Activated CD8-positive, alpha-beta memory T cell treated with anti-CD3 and anti-CD28 coated beads for 48 hours (primary cell): ENCODE results near the gene MYCBPAP.

Experiments
- DNase-seq, 3 experiments: peaks; one replicate each; pipeline ENCODE4 v3.0.0-alpha.2; 2020; ENCODE audit warnings: low read depth in 2 of 3, low spot score in 2 of 3

The MYCBPAP gene

DNA sequence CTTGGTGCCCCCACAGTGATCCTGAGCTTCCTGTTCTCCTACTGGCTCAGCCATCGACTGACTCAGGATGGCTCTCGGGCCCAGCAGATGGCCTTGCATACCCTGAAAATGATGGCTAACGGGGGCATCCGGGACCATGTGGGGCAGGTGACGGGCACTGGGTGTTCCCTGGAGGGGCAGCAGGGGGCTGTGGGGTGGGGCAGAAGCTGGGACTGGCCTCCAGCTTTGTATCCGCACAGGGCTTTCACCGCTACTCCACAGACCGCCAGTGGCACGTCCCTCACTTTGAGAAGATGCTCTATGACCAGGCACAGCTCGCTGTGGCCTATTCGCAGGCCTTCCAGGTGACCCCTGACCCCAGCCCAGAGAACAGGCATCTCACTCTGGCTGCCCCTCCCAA lies 41.7 kb downstream of the MYCBPAP start:
- no peak for DNase-seq

DNA sequence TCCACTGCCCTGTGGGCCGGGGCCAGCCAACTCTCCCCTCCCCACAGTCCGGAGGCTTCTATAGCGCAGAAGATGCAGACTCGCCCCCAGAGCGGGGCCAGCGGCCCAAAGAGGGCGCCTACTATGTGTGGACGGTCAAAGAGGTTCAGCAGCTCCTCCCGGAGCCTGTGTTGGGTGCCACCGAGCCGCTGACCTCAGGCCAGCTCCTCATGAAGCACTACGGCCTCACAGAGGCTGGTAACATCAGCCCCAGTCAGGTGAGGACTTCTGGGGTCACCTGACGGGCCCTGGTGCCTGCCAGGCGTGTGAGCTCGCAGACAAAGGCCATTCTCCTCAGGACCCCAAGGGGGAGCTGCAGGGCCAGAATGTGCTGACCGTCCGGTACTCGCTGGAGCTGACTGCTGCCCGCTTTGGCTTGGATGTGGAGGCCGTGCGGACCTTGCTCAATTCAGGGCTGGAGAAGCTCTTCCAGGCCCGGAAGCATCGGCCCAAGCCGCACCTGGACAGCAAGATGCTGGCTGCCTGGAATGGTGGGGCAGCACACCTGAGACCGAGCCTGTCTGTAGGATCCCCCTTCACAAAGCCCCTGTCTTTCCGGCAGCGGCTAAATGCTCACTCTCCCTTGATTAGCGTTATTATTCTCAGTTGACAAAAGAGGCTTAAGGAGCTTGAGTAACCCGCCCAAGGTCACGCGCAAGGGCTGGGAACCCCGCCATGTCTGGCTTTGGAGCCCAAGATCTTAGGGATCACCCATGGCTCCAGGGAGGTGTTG lies 42.6 kb downstream of the MYCBPAP start:
- DNase-seq = no peak

DNA sequence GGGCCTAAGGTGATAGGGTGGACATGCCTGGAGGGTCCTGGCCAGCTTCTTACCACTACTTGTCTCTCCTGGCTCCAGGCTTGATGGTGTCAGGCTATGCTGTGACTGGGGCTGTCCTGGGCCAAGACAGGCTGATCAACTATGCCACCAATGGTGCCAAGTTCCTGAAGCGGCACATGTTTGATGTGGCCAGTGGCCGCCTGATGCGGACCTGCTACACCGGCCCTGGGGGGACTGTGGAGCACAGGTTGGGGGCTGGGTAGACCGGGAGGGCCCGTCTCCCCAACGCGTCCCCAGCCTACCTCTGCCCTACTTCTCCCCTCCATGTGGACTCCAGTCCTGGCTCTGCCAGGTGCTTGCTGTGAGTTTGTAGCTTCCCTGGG lies 43.2 kb downstream of the MYCBPAP start:
- DNase-seq = no peak

DNA sequence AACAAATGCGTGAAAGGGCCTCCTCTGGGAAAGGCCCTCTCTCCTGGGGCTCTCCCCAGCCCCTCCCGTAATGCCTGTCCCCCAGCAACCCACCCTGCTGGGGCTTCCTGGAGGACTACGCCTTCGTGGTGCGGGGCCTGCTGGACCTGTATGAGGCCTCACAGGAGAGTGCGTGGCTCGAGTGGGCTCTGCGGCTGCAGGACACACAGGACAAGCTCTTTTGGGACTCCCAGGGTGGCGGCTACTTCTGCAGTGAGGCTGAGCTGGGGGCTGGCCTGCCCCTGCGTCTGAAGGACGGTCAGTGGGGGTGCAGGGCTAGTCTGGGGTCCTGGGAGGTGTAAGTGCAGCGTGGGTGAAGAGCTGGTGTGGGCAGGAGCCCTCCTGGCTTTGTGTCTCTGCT lies 43.6 kb downstream of the MYCBPAP start:
- DNase-seq = no peak

DNA sequence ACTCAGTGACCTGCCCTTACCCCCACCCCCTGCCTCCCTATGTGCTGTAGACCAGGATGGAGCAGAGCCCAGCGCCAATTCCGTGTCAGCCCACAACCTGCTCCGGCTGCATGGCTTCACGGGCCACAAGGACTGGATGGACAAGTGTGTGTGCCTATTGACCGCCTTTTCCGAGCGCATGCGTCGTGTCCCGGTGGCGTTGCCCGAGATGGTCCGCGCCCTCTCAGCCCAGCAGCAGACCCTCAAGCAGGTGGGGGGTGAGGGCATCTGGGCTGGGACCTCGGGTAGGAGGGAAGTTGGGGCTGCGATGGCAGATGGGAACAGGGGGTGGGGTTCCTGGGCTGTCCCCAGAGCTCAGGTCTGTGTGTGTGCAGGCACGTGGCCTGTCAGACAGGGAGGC lies 46.0 kb downstream of the MYCBPAP start:
- DNase-seq = no peak

DNA sequence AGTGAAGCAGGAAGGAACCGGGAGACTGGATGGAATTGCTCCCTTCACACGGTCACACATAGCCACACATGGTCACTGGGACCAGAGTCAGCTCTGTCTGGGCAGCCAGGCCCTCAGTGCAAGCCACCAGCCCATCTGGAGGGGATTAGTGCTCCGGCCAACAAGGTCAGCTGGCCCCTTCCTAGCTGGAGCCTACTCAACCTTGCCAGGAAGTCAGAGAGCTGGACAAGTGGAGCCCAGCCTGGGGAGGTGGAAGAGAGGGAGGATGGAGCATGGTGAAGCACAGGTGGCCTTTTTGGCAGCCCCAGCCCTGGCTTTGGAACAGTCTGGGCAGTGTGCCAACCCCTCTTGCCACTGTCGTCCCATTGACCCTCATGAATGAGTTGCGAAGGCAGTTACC lies 48.6 kb downstream of the MYCBPAP start:
- no peak for DNase-seq

DNA sequence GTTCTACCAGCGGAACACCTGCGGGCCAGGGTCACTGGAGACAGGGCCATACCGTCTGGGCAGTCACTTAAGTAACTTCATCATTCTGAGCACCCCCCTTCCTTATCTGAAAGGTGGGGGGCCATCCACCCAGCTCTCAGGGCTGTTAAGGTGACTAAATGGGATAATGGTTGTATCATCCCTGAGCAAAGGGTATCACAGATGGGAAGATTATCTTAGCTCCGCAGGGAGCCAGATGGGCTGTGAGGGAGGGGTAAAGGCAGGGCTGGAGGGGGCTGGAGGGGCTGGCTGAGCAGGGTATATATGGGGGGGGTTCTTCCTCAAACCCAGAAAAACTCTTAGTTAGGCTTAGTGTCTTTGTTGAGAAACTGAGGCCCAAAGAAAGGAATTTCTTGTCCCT lies 49.4 kb downstream of the MYCBPAP start:
- DNase-seq = no peak

DNA sequence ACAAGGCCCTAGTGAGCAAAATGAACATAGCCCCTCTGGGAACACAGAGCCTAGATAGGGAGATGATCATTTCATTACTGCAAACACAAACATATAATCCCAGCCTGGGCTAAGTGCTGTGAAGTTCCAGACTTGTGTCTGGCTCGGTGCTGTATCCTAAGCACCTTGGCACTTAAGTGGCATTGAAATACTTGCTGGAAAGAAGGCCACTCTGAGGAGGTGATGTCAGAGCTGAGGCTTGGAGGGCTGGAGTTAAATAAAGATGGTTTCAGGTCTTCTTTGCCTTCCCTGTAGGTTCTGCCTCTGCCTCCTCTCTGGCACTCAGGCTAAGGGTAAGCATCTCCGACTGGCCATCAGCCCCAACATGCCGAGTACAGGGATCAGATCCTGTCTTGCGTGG lies 49.9 kb downstream of the MYCBPAP start:
- no peak for DNase-seq

DNA sequence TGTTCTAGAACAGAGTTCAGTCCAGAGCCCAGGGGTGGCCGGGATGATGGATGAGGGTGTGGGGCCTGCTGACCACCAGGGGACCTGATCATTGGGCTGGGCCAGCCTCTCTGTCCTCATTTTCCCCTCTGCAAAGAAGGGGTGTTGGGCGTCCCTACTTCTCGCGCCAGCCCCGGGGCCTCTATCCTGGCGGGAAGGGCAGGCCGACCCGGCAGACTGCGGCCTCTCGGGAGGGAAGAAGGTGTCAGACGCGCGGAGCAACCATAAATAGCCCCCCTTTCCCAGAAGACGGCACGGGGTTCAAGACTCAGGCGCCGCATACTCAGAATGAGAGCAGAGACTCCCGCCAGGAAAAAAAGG lies 50.3 kb downstream of the MYCBPAP start:
- no peak for DNase-seq

DNA sequence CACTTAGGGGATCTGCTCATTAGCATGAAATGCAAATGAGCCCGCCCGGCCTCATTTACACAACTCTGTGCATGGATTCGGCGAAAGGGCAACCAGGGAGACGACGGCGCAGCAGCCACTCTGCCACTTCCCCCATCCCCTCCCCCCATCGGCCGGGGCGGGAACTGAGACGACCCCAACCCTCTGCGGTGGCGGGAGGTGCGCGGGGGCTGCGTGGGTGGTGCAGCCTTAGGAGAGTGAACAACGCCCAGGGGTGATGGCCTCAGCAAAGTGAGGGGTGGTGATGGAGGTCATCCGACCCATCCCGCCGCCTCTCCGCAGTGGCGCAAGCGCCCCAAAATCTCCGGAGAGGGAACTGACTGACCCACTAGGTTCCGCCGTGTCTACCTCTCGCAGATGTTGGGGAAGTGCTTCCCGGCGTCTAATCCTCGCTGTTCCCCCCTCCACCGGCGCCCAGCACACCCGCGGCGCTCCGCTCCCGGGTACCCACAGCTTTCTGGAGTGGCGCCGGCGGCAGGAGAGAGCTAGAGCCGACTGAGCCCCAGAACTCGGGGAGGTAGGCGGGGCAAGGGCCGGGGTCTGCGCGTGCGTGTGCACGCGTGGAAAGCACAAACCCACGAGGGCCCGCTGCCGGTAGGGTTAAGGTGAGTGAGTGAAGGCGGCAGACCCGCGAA lies 50.8 kb downstream of the MYCBPAP start:
- no peak for DNase-seq

DNA sequence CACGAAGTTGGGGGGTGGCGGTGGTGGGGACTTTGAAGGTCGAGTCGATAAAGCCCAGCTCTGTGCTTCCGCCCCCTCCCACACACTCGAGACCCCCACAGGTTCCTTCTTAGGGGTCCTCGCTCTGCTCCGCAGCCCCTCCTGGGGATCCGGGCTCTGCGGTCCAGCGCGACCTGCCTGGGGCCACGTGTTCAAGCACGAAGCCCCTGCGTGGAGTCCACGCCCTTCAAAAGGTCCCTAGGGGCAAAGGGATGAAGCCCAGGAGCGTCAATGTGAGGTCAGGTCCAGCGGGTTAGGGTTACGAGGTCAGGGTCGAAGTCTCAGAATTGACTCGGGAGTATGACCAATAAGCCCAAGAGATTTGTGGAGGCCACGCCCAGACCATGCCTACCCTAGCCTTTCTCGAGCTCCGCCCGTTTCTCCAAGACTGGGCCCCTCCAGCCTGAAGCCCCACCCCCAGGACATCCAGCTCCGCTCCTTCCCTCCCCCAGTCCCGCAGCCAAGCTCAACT lies 51.5 kb downstream of the MYCBPAP start:
- DNase-seq = no peak

DNA sequence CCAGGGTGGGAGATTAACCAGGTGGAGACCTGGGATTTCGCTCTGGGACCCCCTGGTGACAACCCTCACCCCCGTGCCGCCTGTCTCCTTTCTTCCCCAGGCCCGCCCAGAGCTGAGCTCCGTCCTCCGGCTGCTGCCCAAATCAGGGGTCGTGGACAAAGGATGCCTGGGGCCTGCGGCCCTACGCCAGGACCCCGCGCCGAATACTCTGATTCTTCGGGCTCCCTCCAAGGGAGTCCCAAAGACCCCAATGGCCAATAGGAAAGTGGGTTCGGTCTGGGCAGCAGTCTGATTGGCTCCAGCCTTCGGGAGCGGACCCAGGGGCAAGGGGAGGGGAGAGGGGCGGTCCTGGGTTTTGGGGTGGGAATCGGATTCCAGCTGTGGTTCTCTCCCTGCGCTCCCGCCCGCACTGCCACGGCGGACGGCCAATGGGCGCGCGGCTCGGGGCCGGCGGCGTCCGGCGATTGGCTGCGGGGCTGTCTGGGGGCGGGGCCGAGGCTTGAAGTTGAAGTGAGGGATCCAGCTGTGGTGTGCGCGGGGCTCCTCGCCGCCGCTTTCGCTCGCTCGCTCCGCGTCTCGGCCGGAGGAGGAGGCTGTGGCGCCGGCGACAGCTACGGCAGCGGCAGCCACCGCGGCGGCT lies 52.1 kb downstream of the MYCBPAP start, which contains the start of gene CACNA1G:
TSS of gene CACNA1G (plus strand) at position 531 of the 640 bp plus-strand sequence. CDS start 745 bp downstream, outside the sequence.
- peak; percentile 70 to 75 (median 72) for DNase-seq

DNA sequence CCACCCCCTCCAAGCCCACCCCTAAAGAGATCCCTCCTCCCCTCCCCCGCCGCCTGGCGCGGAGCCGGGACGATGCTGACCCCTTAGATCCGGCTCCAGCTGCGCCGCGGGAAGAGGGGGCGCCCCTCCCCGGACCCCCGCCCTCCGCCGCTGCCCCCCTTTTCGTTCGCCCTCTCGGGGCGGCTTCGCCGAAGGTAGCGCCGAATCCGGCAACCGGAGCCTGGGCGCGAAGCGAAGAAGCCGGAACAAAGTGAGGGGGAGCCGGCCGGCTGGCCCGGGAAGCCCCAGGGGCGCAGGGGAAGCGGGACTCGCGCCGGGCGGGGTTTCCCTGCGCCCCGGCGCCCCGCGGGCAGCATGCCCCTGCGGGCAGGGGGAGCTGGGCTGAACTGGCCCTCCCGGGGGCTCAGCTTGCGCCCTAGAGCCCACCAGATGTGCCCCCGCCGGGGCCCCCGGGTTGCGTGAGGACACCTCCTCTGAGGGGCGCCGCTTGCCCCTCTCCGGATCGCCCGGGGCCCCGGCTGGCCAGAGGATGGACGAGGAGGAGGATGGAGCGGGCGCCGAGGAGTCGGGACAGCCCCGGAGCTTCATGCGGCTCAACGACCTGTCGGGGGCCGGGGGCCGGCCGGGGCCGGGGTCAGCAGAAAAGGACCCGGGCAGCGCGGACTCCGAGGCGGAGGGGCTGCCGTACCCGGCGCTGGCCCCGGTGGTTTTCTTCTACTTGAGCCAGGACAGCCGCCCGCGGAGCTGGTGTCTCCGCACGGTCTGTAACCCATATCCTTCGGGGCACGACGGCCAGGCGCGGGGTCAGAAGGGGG lies 52.9 kb downstream of the MYCBPAP start:
- no peak for DNase-seq

DNA sequence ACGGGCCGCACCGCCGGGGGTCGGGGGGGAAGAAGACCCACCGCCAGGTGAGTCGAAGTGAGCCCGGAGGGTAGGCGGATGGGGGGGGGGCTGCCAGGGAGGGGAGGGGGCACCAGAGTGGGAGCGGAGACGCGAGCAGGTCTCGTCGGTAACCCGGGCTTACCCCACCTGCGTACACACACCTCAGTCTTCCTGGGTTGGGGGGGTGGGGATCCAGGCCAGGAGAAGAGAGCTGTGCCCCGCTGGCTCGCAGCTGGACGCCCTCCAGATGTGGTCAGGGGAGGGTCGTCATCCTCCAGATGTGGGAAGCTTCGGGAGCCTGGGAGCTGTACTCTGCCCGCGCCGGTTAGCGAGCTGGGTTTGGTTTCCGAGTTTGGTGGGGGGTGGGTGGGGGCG lies 53.5 kb downstream of the MYCBPAP start:
- no peak for DNase-seq

DNA sequence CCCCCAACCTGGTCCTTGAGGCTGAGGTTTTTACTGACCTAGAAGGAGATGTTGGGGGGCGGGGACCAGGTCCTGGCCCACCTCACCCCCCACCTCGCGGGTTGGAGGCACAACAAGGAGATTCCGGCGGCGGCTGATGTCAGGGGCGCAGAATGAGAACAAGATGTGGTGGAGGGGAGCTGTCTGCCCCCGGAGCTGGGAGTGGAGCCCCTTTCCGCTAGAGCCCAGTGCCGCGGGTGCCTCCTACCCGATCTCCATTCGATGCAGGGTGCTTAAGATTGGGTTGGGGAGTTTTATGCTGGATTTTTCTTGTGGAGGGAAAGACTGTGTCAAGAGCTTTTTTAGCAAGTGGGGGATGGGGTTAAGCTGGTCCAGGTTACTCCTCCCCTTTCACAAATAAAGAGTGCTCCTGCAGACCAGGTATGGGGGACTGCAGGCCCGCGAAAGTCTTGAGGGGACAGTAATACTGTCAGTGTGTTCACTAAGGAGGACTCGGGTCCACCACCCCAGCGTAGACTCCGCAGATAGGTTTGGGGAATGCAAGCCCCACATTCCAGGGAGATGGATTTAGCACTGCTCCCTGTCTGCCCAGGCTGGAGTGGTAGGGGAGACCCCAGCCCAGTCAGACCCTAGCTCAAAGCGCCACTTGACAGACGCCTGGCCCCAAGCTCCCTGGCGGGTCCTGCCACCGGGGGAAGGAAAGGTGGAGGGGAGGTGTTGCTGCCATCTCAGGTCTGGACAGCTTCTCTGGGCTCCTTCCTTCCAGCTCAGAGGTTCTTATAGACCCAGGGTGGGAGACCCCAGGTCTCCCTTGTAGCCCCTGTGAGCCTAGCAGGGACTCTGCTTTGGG lies 54.2 kb downstream of the MYCBPAP start:
- no peak for DNase-seq

DNA sequence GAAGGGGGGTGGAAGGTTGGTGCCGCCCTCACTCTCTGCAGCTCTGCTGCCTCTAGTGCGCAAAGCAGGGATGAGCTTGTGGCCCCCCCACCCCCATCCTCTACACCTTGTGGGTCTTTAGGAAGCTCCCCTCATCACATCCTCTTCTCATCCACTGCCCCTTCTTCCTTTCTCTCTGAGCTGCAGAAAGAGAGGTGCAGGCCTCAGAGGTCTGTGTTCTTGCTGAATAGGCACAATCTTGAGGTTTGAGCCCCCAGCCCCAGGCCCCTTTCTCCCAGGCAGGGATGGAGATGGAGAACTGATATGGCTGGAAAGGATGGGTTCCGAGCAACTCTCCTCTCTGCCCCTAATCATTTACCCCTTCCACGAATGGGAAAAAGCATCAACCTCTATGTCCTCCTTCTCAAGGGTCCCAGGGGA lies 54.9 kb downstream of the MYCBPAP start:
- DNase-seq = no peak

DNA sequence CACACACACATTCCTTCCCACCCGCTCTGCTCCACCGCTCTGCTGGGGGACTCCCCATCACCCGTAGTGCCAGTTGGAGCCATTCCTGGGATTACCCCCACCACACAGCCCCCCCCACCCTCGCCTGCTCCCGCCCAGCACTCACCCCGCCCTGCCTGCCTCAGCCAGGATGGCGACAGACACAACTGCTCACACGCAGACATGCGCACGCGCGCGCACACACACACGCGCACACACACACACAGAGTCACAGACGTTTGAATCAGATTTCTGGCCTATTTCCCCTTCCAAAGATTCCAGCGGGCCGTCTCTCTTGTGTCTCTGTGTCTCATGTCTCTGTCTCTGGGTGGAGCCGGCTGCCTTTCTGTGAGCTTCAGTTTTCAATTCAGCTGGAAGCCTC lies 56.7 kb downstream of the MYCBPAP start:
- no peak for DNase-seq

DNA sequence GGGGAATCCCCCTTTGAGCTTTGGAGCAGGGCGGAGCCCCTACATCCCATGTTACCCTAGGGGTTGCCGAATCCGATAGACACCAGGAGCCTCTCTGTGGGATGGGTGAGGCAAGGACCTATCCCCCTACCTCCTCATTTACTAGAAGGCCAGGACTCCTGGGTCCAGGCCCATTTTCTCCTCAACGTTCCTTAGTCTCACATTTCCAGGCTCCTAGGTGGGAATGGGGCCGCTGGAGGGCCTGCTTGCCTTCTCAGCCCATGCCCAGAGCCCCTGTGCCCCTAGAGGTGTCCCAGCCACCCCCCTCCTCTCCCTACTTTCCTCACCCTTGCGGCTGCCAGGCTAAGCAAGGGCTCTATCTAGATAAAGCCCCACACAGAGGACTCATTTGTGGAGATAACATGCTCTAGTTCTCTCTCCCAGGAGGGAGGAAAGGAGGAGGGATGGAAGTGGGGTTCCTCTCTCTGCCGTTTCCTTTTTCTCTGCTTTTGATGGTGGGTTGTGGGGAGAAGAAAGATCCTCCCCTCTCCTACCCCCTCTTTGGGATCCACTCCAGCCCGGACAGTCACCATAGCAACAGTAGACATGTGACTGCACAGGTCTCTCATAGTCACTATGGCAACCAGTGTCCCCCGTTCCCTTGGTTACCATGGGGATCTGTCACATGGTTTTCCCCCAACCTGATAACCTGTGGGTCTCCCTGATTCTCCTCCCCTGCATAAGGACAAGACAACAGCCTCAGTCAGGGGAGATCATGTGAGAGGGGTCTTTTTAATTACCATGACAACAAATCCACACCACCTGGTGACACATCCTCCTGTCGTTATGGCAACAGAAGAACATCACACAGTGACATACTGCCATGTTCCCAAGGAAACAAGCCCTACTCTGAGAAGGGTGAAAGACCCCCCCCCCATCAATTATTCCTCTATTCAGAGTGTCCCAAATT lies 57.4 kb downstream of the MYCBPAP start:
- no peak for DNase-seq

DNA sequence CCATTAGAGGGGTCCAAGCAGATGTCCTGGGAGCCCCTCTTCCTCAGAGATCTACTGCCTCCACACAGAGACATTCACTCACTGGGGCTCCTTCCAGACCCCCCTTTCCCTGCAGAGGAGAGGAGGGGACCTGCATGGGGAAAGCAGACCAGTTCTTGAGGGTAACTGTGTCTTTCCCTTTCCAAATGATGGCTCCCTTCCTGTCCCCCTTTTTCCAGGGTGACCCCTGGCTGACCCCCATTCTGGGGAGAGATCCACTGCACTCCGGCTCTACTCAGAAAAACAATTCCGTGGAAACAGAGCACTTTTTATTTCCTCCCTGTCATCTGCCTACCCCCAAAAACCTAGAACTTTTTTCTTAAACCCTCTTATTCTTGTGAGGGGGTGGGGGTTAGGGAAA lies 58.6 kb downstream of the MYCBPAP start:
- no peak for DNase-seq
